ENCODE data around the gene SAAL1.

DNA sequence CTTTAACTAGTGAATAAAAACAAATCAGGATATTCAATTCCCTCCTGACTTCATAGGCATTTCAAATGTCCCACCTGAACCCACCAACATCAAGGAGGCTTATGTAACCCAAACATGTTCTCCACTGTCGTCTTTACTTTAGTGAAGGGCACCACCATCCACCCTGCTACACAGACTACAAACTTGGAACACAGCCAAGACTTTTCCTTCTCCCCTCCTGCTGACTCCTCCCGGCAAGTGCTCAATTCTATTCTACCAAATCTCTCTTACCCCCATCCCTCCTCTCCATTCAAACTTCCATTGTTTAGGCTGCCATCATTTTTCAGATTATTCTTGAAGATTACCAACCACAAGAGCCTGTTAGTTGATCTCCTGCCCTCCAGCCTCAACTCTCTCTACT lies 24.3 kb downstream of the SAAL1 start:
- TF ChIP-seq, protein P1, sequence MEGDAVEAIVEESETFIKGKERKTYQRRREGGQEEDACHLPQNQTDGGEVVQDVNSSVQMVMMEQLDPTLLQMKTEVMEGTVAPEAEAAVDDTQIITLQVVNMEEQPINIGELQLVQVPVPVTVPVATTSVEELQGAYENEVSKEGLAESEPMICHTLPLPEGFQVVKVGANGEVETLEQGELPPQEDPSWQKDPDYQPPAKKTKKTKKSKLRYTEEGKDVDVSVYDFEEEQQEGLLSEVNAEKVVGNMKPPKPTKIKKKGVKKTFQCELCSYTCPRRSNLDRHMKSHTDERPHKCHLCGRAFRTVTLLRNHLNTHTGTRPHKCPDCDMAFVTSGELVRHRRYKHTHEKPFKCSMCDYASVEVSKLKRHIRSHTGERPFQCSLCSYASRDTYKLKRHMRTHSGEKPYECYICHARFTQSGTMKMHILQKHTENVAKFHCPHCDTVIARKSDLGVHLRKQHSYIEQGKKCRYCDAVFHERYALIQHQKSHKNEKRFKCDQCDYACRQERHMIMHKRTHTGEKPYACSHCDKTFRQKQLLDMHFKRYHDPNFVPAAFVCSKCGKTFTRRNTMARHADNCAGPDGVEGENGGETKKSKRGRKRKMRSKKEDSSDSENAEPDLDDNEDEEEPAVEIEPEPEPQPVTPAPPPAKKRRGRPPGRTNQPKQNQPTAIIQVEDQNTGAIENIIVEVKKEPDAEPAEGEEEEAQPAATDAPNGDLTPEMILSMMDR (optimal IDR thresholded peaks at IDR 0.05 in 1 of 3, IDR thresholded peaks at IDR 0.05 in 1 of 3, conservative IDR thresholded peaks at IDR 0.05 in 1 of 3; ENCODE audit: extremely low read depth in 1 of 3, insufficient read depth in 2 of 3, low read length in 3 of 3), result no peak
- TF ChIP-seq EZH2 (IDR thresholded peaks at IDR 0.05; ENCODE audit: low read length), result no peak

Measured in keratinocyte (primary cell).